H9 (cell line): Measurements from ENCODE around the gene SPRTN. TPM values are rescaled to one million over a fixed set of nuclear protein-coding genes. Genes with fewer than 3 reads are reported as not detected.

ENCODE experiments used
- DNase-seq: peaks from one replicate; pipeline ENCODE4 v3.0.0-alpha.2; 2017
- H2AFZ ChIP-seq: one replicate; pipeline ENCODE4 v1.6.1; 2013; ENCODE audit warnings: mild to moderate bottlenecking, low read length, control low read depth, moderate library complexity
- H2AK5ac ChIP-seq: 2 replicates; pipeline ENCODE4 v1.6.1; 2013; ENCODE audit warnings: low read length, control low read depth, mixed read lengths; ENCODE audit not compliant: insufficient read length
- H2BK120ac ChIP-seq: one replicate; pipeline ENCODE4 v1.6.1; 2013; ENCODE audit warnings: low read depth, mild to moderate bottlenecking, low read length, control low read depth, inconsistent platforms; ENCODE audit not compliant: poor library complexity, severe bottlenecking
- H2BK12ac ChIP-seq: 2 replicates; pipeline ENCODE4 v1.6.1; 2013; ENCODE audit warnings: low read length, control low read depth, mixed read lengths, low read depth; ENCODE audit not compliant: insufficient read length
- H2BK15ac ChIP-seq: 2 replicates; pipeline ENCODE4 v1.6.1; 2013; ENCODE audit warnings: low read depth, low read length, control low read depth
- H2BK20ac ChIP-seq: one replicate; pipeline ENCODE4 v1.6.1; 2013; ENCODE audit warnings: low read depth, mild to moderate bottlenecking, low read length, control low read depth, inconsistent platforms; ENCODE audit not compliant: poor library complexity, severe bottlenecking
- H2BK5ac ChIP-seq: 2 replicates; pipeline ENCODE4 v1.6.1; 2013; ENCODE audit warnings: low read length, control low read depth, mixed read lengths; ENCODE audit not compliant: insufficient read length
- H3K14ac ChIP-seq: 2 replicates; pipeline ENCODE4 v1.6.1; 2013; ENCODE audit warnings: low read length, control low read depth; ENCODE audit not compliant: insufficient read depth
- H3K18ac ChIP-seq: 2 replicates; pipeline ENCODE4 v1.6.1; 2013; ENCODE audit warnings: low read depth, mild to moderate bottlenecking, mixed read lengths, low read length, control low read depth; ENCODE audit not compliant: insufficient read length
- H3K23ac ChIP-seq: 2 replicates; pipeline ENCODE4 v1.6.1; 2013; ENCODE audit warnings: low read length, control low read depth, mixed read lengths, low read depth; ENCODE audit not compliant: insufficient read length
- H3K23me2 ChIP-seq: 2 replicates; pipeline ENCODE4 v1.6.1; 2013; ENCODE audit warnings: low read depth, mild to moderate bottlenecking, mixed read lengths, low read length, control low read depth; ENCODE audit not compliant: insufficient read length, poor library complexity, severe bottlenecking
- H3K27ac ChIP-seq: 2 replicates; pipeline ENCODE4 v1.5.1; 2013; ENCODE audit warnings: low read length, control low read depth, mixed read lengths, low read depth; ENCODE audit not compliant: insufficient read length
- H3K27me3 ChIP-seq: 2 replicates; pipeline ENCODE4 v1.6.1; 2013; ENCODE audit warnings: low read length, control low read depth, inconsistent platforms; ENCODE audit not compliant: insufficient read depth
- H3K4ac ChIP-seq: 2 replicates; pipeline ENCODE4 v1.6.1; 2013; ENCODE audit warnings: low read depth, mild to moderate bottlenecking, control low read depth, inconsistent platforms, low read length, moderate library complexity
- H3K4me1 ChIP-seq: 2 replicates; pipeline ENCODE4 v1.6.1; 2013; ENCODE audit warnings: low read length, control low read depth, inconsistent platforms; ENCODE audit not compliant: insufficient read depth
- H3K4me2 ChIP-seq: 2 replicates; pipeline ENCODE4 v1.6.1; 2013; ENCODE audit warnings: low read length, control low read depth, mixed read lengths; ENCODE audit not compliant: insufficient read length, insufficient read depth
- H3K56ac ChIP-seq: 2 replicates; pipeline ENCODE4 v1.6.1; 2013; ENCODE audit warnings: low read depth, mild to moderate bottlenecking, mixed read lengths, low read length, control low read depth; ENCODE audit not compliant: insufficient read length
- H3K79me1 ChIP-seq: 2 replicates; pipeline ENCODE4 v1.6.1; 2013; ENCODE audit warnings: low read depth, mild to moderate bottlenecking, moderate library complexity, low read length, control low read depth, inconsistent platforms; ENCODE audit not compliant: insufficient read depth, poor library complexity, severe bottlenecking
- H3K79me2 ChIP-seq: 2 replicates; pipeline ENCODE4 v1.6.1; 2013; ENCODE audit warnings: low read length, control low read depth, inconsistent platforms; ENCODE audit not compliant: insufficient read depth
- H3K9ac ChIP-seq: 2 replicates; pipeline ENCODE4 v1.6.1; 2013; ENCODE audit warnings: low read length, control low read depth, mixed read lengths; ENCODE audit not compliant: insufficient read length; ENCODE audit errors: extremely low read depth
- H3K9me3 ChIP-seq: one replicate; pipeline ENCODE4 v1.6.1; 2013; ENCODE audit warnings: low read depth, low read length, inconsistent platforms; ENCODE audit not compliant: control insufficient read depth
- H3T11ph ChIP-seq: one replicate; pipeline ENCODE4 v1.6.1; 2013; ENCODE audit warnings: mild to moderate bottlenecking, low read length, control low read depth, inconsistent platforms
- H4K20me1 ChIP-seq: one replicate; pipeline ENCODE4 v1.6.1; 2013; ENCODE audit not compliant: control insufficient read depth, insufficient read length, insufficient read depth
- H4K5ac ChIP-seq: 2 replicates; pipeline ENCODE4 v1.6.1; 2013; ENCODE audit warnings: low read depth, mild to moderate bottlenecking, mixed read lengths, low read length, control low read depth; ENCODE audit not compliant: insufficient read length
- H4K8ac ChIP-seq: replicated peaks from 2 replicates; pipeline ENCODE4 v1.6.1; 2013; ENCODE audit warnings: low read length, control low read depth, mixed read lengths, low read depth; ENCODE audit not compliant: insufficient read length
- H4K91ac ChIP-seq: 2 replicates; pipeline ENCODE4 v1.6.1; 2013; ENCODE audit warnings: low read depth, mild to moderate bottlenecking, moderate library complexity, mixed read lengths, low read length, control low read depth; ENCODE audit not compliant: insufficient read length
- H3K27ac Mint-ChIP-seq, 3 experiments: 2 replicates in 2 of 3; 3 replicates in 1 of 3; pipeline ENCODE4 v1.8.0; 2020 to 2021; ENCODE audit warnings: mixed read lengths in 3 of 3, mild to moderate bottlenecking in 1 of 3, moderate library complexity in 1 of 3
- H3K27me3 Mint-ChIP-seq: 2 replicates; pipeline ENCODE4 v1.8.0; 2021; ENCODE audit warnings: low read depth, mild to moderate bottlenecking, moderate library complexity, mixed read lengths
- H3K36me3 Mint-ChIP-seq, 3 experiments: 2 replicates in 2 of 3; 3 replicates in 1 of 3; pipeline ENCODE4 v1.8.0; 2020 to 2021; ENCODE audit warnings: low read depth in 3 of 3, mixed read lengths in 3 of 3; ENCODE audit not compliant: insufficient read depth in 1 of 3
- H3K4me1 Mint-ChIP-seq, 2 experiments: 2 replicates each; pipeline ENCODE4 v1.8.0; 2020; ENCODE audit warnings: mixed read lengths in 2 of 2
- H3K4me3 Mint-ChIP-seq, 2 experiments: 2 replicates in 1 of 2; 3 replicates in 1 of 2; pipeline ENCODE4 v1.8.0; 2020 to 2021; ENCODE audit warnings: mild to moderate bottlenecking in 2 of 2, mixed read lengths in 2 of 2, moderate library complexity in 1 of 2
- H3K9me3 Mint-ChIP-seq, 2 experiments: 2 replicates in 1 of 2; 3 replicates in 1 of 2; pipeline ENCODE4 v1.8.0; 2020; ENCODE audit warnings: mild to moderate bottlenecking in 2 of 2, mixed read lengths in 2 of 2, moderate library complexity in 1 of 2
- WGBS: extraction: QIAGEN DNeasy Blood & Tissue Kit; methylation state at CpG from one replicate; pipeline ENCODE4 v1.1.7; 2013; ENCODE audit warnings: missing lambda C conversion rate, low lambda C conversion rate, mixed read lengths; ENCODE audit not compliant: insufficient read length; ENCODE audit errors: extremely low coverage; 5-methylcytosine and 5-hydroxymethylcytosine counted together
- total RNA-seq: library from RNA; stranded (reverse); gene quantifications from 2 replicates; pipeline ENCODE4 v1.2.1, GENCODE V29; 2021
- TF ChIP-seq, protein P1 (sequence below): fragments of 200-600 bp; sonication (generic); conservative IDR thresholded peaks from 3 replicates; pipeline ENCODE4 v1.8.0; 2021; ENCODE audit warnings: antibody characterized with exemption, mild to moderate bottlenecking

The SPRTN gene
- total RNA-seq, 1 experiment from 2014 or later: 14.8 TPM

DNA sequence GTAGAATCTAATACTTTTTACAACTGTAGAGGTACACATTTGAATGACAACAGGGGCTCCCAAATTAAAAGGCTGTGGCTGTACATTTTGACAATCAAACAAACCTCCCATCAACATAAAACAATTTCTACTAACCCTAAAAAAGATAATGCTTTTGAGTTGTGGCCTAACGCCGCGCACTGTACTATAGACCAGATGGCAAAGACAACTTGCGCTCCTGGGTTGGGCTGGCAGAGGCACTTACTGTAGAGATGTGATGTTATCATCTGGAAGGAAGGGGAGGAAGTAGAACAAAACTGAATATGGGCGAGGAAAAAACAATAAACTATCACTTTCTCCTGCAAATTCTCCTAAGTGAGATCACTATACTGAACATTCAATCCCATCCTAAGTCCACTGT is 26.1 kb downstream of the SPRTN start:
- no peak overlapping the region for H3K4me2 ChIP-seq
- Mint-ChIP-seq H3K36me3 (peaks cover 0 to 11% (median 0%) of the 10 kb centered on the region in 3 experiments; a peak in 1 of 7 replicates), H3K27ac (no peak overlapping the region), H3K9me3 (no peaks in the 10 kb centered on the region), H3K4me1 (no peaks in the 10 kb centered on the region), H3K27me3 (no peaks in the 10 kb centered on the region), H3K4me3 (no peak overlapping the region)
- no peak overlapping the region for H3K23ac ChIP-seq
- WGBS: no CpG with 5 or more reads among the region's 5 CpGs
- no peak overlapping the region for H3K4ac ChIP-seq
- no peak overlapping the region for H2AK5ac ChIP-seq
- DNase-seq: no peak
- no peaks in the 10 kb centered on the region for H3K27me3 ChIP-seq
- H3K23me2 ChIP-seq: no peaks in the 10 kb centered on the region
- no peaks in the 10 kb centered on the region for H4K20me1 ChIP-seq
- H3K14ac ChIP-seq: no peak overlapping the region
- no peak overlapping the region for H2BK120ac ChIP-seq
- H4K91ac ChIP-seq: no peak overlapping the region
- H2BK12ac ChIP-seq: no peak overlapping the region
- H2BK20ac ChIP-seq: no peak overlapping the region
- no peak overlapping the region for H2BK5ac ChIP-seq
- no peaks in the 10 kb centered on the region for H3K9me3 ChIP-seq
- TF ChIP-seq, protein P1, sequence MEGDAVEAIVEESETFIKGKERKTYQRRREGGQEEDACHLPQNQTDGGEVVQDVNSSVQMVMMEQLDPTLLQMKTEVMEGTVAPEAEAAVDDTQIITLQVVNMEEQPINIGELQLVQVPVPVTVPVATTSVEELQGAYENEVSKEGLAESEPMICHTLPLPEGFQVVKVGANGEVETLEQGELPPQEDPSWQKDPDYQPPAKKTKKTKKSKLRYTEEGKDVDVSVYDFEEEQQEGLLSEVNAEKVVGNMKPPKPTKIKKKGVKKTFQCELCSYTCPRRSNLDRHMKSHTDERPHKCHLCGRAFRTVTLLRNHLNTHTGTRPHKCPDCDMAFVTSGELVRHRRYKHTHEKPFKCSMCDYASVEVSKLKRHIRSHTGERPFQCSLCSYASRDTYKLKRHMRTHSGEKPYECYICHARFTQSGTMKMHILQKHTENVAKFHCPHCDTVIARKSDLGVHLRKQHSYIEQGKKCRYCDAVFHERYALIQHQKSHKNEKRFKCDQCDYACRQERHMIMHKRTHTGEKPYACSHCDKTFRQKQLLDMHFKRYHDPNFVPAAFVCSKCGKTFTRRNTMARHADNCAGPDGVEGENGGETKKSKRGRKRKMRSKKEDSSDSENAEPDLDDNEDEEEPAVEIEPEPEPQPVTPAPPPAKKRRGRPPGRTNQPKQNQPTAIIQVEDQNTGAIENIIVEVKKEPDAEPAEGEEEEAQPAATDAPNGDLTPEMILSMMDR: no peak
- H2AFZ ChIP-seq: no peak overlapping the region
- no peak overlapping the region for H3K56ac ChIP-seq
- H3K9ac ChIP-seq: no peak overlapping the region
- no peaks in the 10 kb centered on the region for H3K4me1 ChIP-seq
- no peak overlapping the region for H3K27ac ChIP-seq
- no peaks in the 10 kb centered on the region for H3K79me2 ChIP-seq
- no peaks in the 10 kb centered on the region for H3K79me1 ChIP-seq
- H4K8ac ChIP-seq: no peak overlapping the region
- no peak overlapping the region for H2BK15ac ChIP-seq
- H4K5ac ChIP-seq: no peak overlapping the region
- H3K18ac ChIP-seq: no peak overlapping the region
- no peak overlapping the region for H3T11ph ChIP-seq
